Measurements from ENCODE around the gene GPT2.
A peak's percentile ranks its signal among the peaks of the same experiment; 100 is the strongest.
"Not testable (repeated sequence)": the region's sequence is repeated elsewhere in the genome, so short reads cannot be mapped to it uniquely, and the experiment has no call there.

The GPT2 gene

DNA sequence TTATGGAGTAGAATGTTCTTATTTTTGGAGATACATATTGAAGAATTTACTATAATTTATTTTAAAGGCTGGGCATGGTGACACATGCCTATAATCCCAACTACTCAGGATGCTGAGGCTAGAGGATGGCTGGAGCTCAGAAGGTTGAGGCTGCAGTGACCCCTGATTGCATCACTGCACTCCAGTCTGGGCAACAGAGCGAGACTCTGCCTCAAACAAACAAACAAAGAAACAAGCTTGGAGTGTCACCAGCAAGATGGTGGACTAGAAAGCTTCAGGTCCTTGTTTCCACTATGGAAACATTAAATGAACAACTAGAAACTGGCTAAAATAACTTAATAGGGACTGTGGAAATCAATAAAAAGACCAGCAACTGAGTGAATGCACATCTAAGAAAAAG is 17.9 kb upstream of the GPT2 start:
- no peak for DNase-seq

DNA sequence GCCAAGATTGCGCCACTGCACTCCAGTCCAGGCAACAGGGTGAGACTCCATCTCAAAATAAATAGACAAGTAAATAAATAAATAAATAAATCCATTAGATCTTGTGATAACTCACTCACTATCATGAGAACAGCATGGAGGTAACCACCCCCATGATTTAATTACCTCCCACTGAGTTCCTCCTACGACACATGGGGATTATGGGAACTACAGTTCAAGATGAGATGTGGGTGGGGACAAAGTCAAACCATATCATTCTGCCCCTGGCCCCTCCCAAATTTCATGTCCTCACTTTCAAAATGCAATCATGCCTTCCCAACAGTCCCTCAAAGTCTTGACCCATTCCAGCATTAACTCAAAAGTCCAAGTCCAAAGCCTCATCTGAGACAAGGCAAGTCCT is 16.7 kb upstream of the GPT2 start:
- DNase-seq = not testable (repeated sequence)

DNA sequence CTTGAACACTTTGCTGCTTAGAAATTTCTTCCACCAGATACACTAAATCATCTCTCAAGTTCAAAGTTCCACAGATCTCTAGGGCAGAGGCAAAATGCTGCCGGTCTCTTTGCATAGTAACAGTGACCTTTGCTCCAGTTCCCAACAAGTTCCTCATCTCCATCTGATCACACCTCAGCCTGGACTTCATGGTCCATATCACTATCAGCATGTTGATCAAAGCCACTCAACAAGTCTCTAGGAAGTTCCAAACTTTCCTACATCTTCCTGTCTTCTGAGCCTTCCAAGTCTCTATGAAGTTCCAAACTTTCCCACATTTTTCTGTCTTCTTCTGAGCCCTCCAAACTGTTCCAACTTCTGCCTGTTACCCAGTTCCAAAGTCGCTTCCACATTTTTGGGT is 15.3 kb upstream of the GPT2 start:
- DNase-seq = not testable (repeated sequence)

DNA sequence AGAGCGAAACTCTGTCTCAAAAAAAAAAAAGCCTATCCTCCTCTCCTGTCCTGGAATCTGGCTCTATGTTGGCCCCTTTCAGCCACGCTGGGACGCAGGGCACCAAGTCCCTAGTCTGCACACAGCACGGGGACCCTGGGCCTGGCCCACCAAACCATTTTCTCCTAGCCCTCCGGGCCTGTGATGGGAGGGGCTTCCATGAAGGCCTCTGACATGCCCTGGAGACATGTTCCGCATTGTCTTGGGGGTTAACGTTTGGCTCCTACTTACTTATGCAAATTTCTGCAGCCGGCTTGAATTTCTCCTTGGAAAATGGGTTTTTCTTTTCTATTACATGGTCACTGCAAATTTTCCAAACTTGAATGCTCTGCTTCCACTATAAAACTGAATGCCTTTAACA is 12.6 kb upstream of the GPT2 start:
- DNase-seq = no peak

DNA sequence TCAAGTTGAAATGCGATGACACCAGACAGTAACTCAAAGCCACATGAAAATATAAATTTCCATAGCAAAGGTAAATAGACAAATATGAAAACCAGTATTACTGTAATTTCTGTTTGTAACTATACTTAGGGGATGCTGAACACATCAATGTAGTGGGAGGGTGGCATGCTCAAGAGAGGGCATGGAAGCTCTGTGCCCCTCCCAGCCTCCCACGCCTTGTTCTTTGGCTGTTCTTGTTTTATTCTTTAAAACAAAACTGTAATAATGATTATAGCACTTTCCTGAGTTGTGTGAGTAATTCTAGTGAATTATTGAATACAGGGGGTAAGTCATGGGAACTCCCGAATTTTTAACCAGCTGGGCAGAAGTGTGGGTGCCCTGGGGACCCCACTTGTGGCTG is 11.0 kb upstream of the GPT2 start:
- DNase-seq = no peak

GRCh38 chr16:46875243-46875642 is 8.9 kb upstream of the GPT2 start:
- DNase-seq = no peak

DNA sequence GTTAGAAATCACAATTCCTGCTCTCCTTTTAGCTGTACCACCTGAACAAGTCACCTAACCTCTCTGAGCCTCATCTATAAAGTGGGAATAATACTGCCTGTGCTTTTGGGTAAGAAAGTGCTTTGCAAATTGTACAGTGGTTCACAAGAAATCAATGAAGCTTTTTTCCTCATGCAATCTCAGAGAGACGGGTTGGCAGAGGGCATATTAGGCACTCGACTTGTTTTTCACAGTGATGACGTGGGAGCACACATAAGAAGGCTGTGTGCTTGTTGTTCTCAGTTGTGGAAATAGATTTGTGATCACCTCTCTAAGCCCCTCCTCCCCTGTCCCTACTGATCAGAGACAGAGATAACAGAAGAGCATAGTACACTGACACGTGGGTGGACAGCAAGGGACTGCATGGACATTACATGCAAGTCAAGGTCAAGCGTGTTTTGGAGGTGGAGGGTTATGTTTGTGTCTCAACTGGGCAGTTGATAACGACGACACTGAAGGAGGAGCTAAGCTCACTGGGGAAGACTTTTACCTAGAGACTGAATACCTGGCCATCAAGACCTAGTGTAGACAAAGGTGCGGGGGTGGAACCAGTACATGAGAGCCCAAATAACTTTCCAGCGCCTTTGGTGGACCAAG is 1.7 kb upstream of the GPT2 start:
- no peak for DNase-seq

- no peak for DNase-seq
Measured at GRCh38 chr16:46882940-46883307, 1.2 kb upstream of the GPT2 start.

DNA sequence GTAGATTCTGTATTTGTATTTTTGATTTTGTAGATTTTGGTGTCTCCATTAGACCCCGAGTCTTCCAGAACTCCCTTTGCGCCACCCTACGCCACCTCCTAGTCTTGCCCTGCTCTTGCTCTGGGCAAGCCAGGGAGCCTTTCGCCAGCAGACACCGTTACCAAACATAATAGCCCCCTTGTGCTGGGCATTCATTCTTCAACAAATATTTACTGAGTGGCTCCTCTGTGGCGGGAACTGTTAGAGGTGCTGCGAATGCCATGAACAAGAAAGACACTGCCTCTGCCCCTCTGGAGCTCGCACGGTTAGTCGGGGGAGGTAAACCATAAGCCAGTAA is 841 bp upstream of the GPT2 start:
- DNase-seq = peak in 1 of 2 donors; percentile 14

- peak; percentile 23 to 39 for DNase-seq
Measured at GRCh38 chr16:46884513-46885293, 541 bp downstream of the GPT2 start.

DNA sequence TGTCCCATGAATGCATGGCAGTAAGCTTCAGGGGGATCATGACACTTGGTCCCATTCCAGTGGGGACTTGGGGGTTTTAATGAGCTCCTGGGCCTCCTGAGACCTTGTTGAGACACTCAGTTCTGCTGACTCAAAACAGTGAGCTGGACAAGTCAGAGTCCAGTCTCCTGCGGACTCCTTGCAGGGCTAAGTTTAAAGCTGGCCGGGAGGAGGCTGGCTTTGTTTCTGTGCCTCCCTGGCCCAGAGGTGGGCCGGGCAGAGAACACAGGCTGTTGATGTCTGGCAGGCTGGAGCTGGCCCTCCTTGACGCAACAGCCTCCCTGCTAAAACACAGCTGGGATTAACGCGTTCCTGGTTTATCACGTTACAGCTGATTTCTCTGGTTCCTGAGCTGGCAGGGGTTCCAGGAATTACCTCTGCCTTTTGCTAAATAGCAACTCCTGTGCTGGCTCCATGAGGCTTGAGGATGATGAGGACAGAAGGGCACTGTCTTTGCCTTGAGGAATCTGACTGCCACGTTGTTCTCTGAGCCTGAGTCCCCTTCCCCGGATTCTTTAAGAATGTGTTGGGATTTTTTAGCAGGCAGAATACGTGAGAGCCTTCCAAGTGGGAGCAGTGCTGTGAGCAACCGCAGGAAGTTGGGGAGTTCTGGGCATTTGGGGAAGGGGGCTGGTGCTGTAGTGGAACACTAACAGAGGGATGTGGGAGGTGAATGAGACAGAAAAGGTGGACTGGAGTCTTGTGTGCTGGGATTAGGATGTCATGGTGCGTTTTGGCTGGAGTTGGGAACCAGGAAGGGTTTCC is 2.0 kb downstream of the GPT2 start:
- DNase-seq = no peak

GRCh38 chr16:46886764-46887523 is 2.8 kb downstream of the GPT2 start:
- DNase-seq = no peak

- DNase-seq = no peak
Measured at GRCh38 chr16:46887524-46887854, 3.3 kb downstream of the GPT2 start.

DNA sequence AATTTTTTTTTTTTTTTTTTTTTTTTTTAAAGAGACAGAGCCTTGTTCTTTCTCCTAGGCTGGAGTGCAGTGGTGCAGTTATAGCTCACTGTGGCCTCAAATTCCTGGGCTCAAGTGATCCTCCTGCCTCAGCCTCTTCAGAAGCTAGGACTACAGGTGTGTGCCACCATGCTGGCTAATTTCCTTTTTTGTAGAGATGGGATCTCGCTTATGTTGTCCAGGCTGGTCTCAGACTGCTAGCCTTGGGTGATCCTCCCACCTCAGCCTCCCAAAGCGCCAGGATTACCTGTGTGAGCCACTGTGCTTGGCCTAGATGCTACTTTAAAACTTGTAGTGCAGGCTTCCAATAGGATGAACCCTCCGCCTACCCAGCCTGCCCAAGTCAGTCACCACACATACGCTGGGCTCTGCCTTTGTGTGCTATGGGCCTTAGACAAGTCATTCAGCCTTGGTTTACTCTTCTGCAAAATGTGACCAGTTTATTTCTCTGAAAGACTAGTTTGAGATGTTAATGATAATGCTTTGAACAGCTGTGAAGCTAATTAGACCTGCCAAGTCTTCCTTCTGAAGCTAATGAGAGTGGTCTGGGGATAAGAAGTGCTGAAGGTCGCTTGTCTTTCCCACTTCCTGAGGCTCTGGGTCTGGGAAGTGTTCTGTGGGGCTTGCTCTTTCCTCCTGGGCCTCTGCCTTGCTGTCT is 5.2 kb downstream of the GPT2 start:
- no peak for DNase-seq

DNA sequence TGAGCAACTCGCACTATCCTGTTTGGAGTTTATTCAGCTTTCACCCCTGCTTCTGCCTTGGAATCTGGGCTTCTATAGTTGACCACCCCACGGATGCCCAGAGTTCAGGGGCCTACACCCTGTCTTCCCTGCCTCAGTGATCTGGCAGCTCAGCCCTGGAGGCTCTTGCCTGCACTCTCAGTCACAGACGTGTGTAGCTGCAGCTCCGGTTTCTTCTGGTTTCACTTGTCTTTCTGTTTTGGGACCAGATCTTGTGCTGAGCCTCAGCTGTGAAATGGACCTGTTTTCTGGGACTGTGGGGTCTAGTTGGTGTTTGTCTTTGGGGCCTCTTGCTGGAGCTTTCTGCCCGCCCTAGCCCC is 5.8 kb downstream of the GPT2 start:
- DNase-seq = no peak

GRCh38 chr16:46891910-46892309 is 7.7 kb downstream of the GPT2 start:
- no peak for DNase-seq

- no peak for DNase-seq
Measured at GRCh38 chr16:46894036-46894672, 10.0 kb downstream of the GPT2 start.

DNA sequence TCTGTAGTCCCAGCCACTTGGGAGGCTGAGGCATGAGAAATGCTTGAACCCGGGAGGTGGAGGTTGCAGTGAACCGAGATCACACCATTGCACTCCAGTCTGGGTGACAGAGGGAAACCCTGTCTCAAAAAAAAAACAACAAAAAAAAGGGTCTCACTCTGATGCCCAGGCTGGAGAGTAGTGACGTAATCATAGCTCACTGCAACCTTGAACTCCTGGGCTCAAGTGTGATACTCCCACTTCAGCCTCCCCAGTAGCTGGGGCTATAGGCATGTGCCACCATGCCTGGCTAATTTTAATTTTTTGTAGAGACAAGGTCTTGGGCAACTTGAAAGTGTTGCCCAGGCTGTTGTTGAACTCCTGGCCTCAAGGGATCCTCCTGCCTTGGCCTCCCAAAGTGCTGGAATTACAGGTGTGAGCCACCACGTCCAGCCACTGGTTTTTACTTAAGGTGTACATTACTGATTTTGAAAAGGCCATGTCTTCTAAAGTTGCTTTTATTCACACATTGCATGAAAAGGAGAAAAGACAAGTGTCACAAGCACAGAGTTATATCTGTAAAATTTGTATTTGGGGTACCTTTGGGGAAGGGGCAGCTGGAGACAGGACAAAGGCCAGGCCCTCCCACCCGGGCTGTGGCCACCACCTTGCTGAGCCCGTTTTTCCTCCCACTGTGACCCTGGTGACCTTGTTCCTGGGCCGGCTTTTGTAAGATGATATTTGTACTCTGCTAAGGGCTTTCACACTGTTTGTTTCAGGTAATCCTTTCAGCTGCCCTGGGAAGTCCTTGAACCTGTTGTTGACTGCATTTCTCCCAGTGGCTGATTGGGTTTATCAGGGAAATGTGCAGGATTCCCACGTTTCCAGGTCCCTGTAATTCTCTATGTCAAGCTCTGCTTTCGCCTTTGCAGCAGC is 11.5 kb downstream of the GPT2 start:
- no peak for DNase-seq

- no peak for DNase-seq
Measured at GRCh38 chr16:46896314-46896968, 12.3 kb downstream of the GPT2 start.

GRCh38 chr16:46897471-46897870 is 13.3 kb downstream of the GPT2 start:
- no peak for DNase-seq

DNA sequence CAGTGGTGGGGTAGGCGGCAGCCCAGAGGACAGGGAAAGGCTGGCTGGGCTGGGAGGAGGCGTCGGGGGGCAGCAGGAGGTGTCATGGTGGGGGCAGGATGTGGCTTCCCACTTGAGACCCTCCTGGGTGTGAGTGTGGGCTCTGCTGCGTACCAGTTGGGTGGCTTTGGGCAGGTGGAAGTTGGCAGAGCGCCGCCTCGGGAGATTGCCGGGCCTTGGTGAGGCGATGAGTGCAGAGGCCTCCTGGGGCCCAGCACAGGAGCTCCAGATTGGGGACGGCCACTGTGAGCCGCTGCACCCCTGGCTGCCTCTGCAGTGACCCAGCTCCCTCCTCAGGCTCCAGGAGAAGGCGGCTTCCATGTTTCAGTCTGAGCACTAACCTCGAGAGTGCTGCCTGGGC is 13.8 kb downstream of the GPT2 start:
- no peak for DNase-seq

Measured in stimulated activated CD4-positive, alpha-beta T cell treated with anti-CD3 and anti-CD28 coated beads, Interleukin-2, amount 100 ng/mL, for 24 hours (primary cell).